Ishikawa (cell line): ENCODE data around the gene DOCK8.
"Not testable (repeated sequence)": the region's sequence is repeated elsewhere in the genome, so short reads cannot be mapped to it uniquely, and the experiment has no call there.

Experiments
- CEBPB ChIP-seq: IDR thresholded peaks from 2 replicates; pipeline ENCODE4 v1.6.1; 2012
- CREB1 ChIP-seq: IDR thresholded peaks from 2 replicates; pipeline ENCODE4 v1.6.1; 2012; ENCODE audit warnings: low read depth
- EGR1 ChIP-seq: IDR thresholded peaks from 2 replicates; pipeline ENCODE4 v1.6.1; 2012
- EP300 ChIP-seq: IDR thresholded peaks from 2 replicates; pipeline ENCODE4 v1.6.1; 2012; ENCODE audit warnings: borderline replicate concordance
- FOXM1 ChIP-seq: IDR thresholded peaks from 2 replicates; pipeline ENCODE4 v1.6.1; 2012; ENCODE audit warnings: low read depth, borderline replicate concordance
- NFIC ChIP-seq: IDR thresholded peaks from 2 replicates; pipeline ENCODE4 v1.6.1; 2012
- RAD21 ChIP-seq: IDR thresholded peaks from 2 replicates; pipeline ENCODE4 v1.6.1; 2012; ENCODE audit warnings: low read depth
- TAF1 ChIP-seq: IDR thresholded peaks from 2 replicates; pipeline ENCODE4 v1.6.1; 2012; ENCODE audit warnings: low read depth, mild to moderate bottlenecking
- TEAD4 ChIP-seq: IDR thresholded peaks from 2 replicates; pipeline ENCODE4 v1.6.1; 2012
- YY1 ChIP-seq: IDR thresholded peaks from 2 replicates; pipeline ENCODE4 v1.6.1; 2012; ENCODE audit warnings: low read depth
- TF ChIP-seq, protein P1 (sequence below): IDR thresholded peaks from 2 replicates; pipeline ENCODE4 v1.6.1; 2012
- TF ChIP-seq, protein P2 (sequence below): IDR thresholded peaks from 2 replicates; pipeline ENCODE4 v1.6.1; 2012

DNA sequence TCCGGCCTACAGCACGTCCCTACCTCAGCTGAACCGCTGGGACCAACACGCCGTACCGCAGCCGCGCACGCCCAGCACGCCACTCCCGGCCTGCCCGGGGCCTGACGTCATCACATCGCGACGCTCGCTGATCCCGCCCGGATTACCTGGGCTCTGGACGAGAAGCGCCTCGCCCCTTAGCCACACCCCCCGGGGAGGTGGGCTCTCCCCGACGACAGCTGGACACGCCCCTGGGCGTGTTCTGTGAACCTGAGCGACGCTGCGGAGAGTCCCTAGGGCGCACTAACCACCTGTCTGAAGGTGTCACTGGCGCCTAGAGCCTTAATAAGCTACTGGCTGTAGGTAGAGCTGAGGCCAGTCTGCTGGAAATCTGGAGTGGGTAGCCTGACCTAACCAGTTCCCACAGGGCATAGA is 35.7 kb upstream of the DOCK8 start, which contains the start of gene ZNG1A:
- TF ChIP-seq FOXM1, EP300, TAF1, RAD21, CEBPB, CREB1, TEAD4, EGR1, YY1, NFIC: not testable (repeated sequence)
- TF ChIP-seq, protein P1, sequence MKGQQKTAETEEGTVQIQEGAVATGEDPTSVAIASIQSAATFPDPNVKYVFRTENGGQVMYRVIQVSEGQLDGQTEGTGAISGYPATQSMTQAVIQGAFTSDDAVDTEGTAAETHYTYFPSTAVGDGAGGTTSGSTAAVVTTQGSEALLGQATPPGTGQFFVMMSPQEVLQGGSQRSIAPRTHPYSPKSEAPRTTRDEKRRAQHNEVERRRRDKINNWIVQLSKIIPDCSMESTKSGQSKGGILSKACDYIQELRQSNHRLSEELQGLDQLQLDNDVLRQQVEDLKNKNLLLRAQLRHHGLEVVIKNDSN, result not testable (repeated sequence)
- TF ChIP-seq, protein P2, sequence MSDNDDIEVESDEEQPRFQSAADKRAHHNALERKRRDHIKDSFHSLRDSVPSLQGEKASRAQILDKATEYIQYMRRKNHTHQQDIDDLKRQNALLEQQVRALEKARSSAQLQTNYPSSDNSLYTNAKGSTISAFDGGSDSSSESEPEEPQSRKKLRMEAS, result not testable (repeated sequence)
